Activated B cell treated with CpG ODN at 0.5 μM for 24 hours (primary cell): ENCODE measurements around the gene OR13C5. TPM values are rescaled to one million over a fixed set of nuclear protein-coding genes. Genes with fewer than 3 reads are reported as not detected.

Experiments used
- ATAC-seq: fragments of 200-7000 bp; cut with Tn5 transposase; one replicate; pipeline ENCODE4 v1.10.0; 2021; ENCODE audit warnings: low read depth, mild to moderate bottlenecking, moderate library complexity
- CTCF ChIA-PET: fragments of 350-600 bp; sonication (Branson Sonifier 250); formaldehyde crosslinking; loops from one replicate; lab custom pipeline; 2021; ENCODE audit warnings: antibody characterized with exemption; lab: Charles Lee
- POLR2A ChIA-PET: fragments of 350-600 bp; sonication (Branson Sonifier 250); formaldehyde crosslinking; loops from one replicate; lab custom pipeline; 2021; ENCODE audit warnings: antibody characterized with exemption; lab: Charles Lee
- DNase-seq: peaks from one replicate; pipeline ENCODE4 v3.0.0; 2022
- H3K27ac Mint-ChIP-seq: one replicate; pipeline ENCODE4 v1.8.0; 2020; ENCODE audit warnings: mixed read lengths
- H3K27me3 Mint-ChIP-seq: one replicate; pipeline ENCODE4 v1.8.0; 2021; ENCODE audit warnings: mixed read lengths
- H3K36me3 Mint-ChIP-seq: one replicate; pipeline ENCODE4 v1.8.0; 2021; ENCODE audit warnings: low read depth, mixed read lengths
- H3K4me1 Mint-ChIP-seq: one replicate; pipeline ENCODE4 v1.8.0; 2021; ENCODE audit warnings: mixed read lengths
- H3K4me3 Mint-ChIP-seq: one replicate; pipeline ENCODE4 v1.8.0; 2020; ENCODE audit warnings: mild to moderate bottlenecking, mixed read lengths
- H3K9me3 Mint-ChIP-seq: one replicate; pipeline ENCODE4 v1.8.0; 2020; ENCODE audit warnings: mixed read lengths
- CTCF ChIP-seq: fragments of 200-600 bp; IDR thresholded peaks from one replicate; pipeline ENCODE4 v1.8.0; 2022; ENCODE audit warnings: antibody characterized with exemption, mild to moderate bottlenecking
- intact Hi-C: fragments of 100-400 bp; cut with micrococcal nuclease; formaldehyde crosslinking; loops from one replicate; pipeline ENCODE4 v1.15.1; 2024
- total RNA-seq: library from RNA; stranded (reverse); gene quantifications from 2 replicates; pipeline ENCODE4 v1.2.3, GENCODE V29; 2022

The OR13C5 gene
- total RNA-seq, 1 donor from 2014 or later: not detected

- intact Hi-C loops: no loop called here
- peaks cover 12% of the 10 kb centered on the region for H3K9me3 Mint-ChIP-seq
- ATAC-seq (no peak), DNase-seq (no peak)
- ChIA-PET CTCF (no interaction called here), POLR2A (no interaction called here)
- no peak overlapping the region for H3K4me3 Mint-ChIP-seq
- TF ChIP-seq CTCF: no peak
- H3K36me3 Mint-ChIP-seq: no peaks in the 10 kb centered on the region
- no peaks in the 10 kb centered on the region for H3K27me3 Mint-ChIP-seq
- H3K4me1 Mint-ChIP-seq: no peaks in the 10 kb centered on the region
- H3K27ac Mint-ChIP-seq: no peak overlapping the region
These were observed 26.6 kb downstream of the OR13C5 start for GRCh38 chr9:104572612-104573011.

GRCh38 chr9:104568868-104569267, 30.3 kb downstream of the OR13C5 start, which contains the start of gene OR13C8:
TSS of gene OR13C8 (plus strand) at chr9:104569168. CDS start at chr9:104569168, 0 bp downstream.
- Mint-ChIP-seq H3K9me3 (peaks cover 12% of the 10 kb centered on the region), H3K27me3 (no peaks in the 10 kb centered on the region), H3K4me3 (no peak within 1 kb of the TSS), H3K4me1 (no peaks in the 10 kb centered on the region), H3K27ac (no peak within 1 kb of the TSS), H3K36me3 (no peaks in the 10 kb centered on the region)
- CTCF ChIA-PET: no interaction called here
- ATAC-seq (no peak), DNase-seq (no peak)
- intact Hi-C loops: no loop called here
- POLR2A ChIA-PET: no interaction called here
- no peak for TF ChIP-seq CTCF

- DNase-seq: no peak
- POLR2A ChIA-PET: no interaction called here
- H3K4me1 Mint-ChIP-seq: no peaks in the 10 kb centered on the region
- H3K36me3 Mint-ChIP-seq: no peaks in the 10 kb centered on the region
- CTCF ChIA-PET: no interaction called here
- no peaks in the 10 kb centered on the region for H3K27me3 Mint-ChIP-seq
- H3K4me3 Mint-ChIP-seq: no peak overlapping the region
- ATAC-seq: no peak
- no peak overlapping the region for H3K27ac Mint-ChIP-seq
- intact Hi-C loops: no loop called here
- no peak for TF ChIP-seq CTCF
- peaks cover 5% of the 10 kb centered on the region for H3K9me3 Mint-ChIP-seq
These were observed 34.9 kb downstream of the OR13C5 start for GRCh38 chr9:104564358-104564757.

GRCh38 chr9:104556830-104557634, 42.2 kb downstream of the OR13C5 start:
- Mint-ChIP-seq H3K27me3 (no peaks in the 10 kb centered on the region), H3K27ac (no peak overlapping the region), H3K4me3 (no peak overlapping the region), H3K4me1 (no peaks in the 10 kb centered on the region), H3K36me3 (no peaks in the 10 kb centered on the region), H3K9me3 (peaks cover 8% of the 10 kb centered on the region)
- POLR2A ChIA-PET: no interaction called here
- no peak for TF ChIP-seq CTCF
- intact Hi-C loops: no loop called here
- no peak for ATAC-seq
- DNase-seq: no peak
- CTCF ChIA-PET: no interaction called here

- CTCF ChIA-PET: no interaction called here
- ATAC-seq (no peak), DNase-seq (no peak)
- peaks cover 8% of the 10 kb centered on the region for H3K9me3 Mint-ChIP-seq
- no peaks in the 10 kb centered on the region for H3K27me3 Mint-ChIP-seq
- no peaks in the 10 kb centered on the region for H3K4me1 Mint-ChIP-seq
- no peak for TF ChIP-seq CTCF
- POLR2A ChIA-PET: no interaction called here
- intact Hi-C loops: no loop called here
- no peaks in the 10 kb centered on the region for H3K36me3 Mint-ChIP-seq
- no peak overlapping the region for H3K4me3 Mint-ChIP-seq
- H3K27ac Mint-ChIP-seq: no peak overlapping the region
These were observed 43.7 kb downstream of the OR13C5 start for GRCh38 chr9:104555521-104555920.
